Neuronal stem cell (in vitro differentiated cells): Measurements from ENCODE around the gene SLC16A7.

Experiments
- DNase-seq: peaks from one replicate; pipeline ENCODE4 v3.0.0-alpha.2; 2013; ENCODE audit warnings: low spot score
- H2AFZ ChIP-seq: one replicate; pipeline ENCODE4 v1.6.1; 2013; ENCODE audit warnings: mild to moderate bottlenecking, low read length, inconsistent platforms
- H2AK5ac ChIP-seq: 2 replicates; pipeline ENCODE4 v1.6.1; 2013; ENCODE audit warnings: low read depth, mild to moderate bottlenecking, inconsistent platforms, low read length, moderate library complexity, mixed read lengths
- H2BK120ac ChIP-seq: 2 replicates; pipeline ENCODE4 v1.6.1; 2013; ENCODE audit warnings: low read depth, mild to moderate bottlenecking, inconsistent platforms, low read length, moderate library complexity, mixed read lengths
- H2BK12ac ChIP-seq: one replicate; pipeline ENCODE4 v1.6.1; 2013; ENCODE audit warnings: low read length, inconsistent platforms
- H2BK15ac ChIP-seq: 2 replicates; pipeline ENCODE4 v1.6.1; 2013; ENCODE audit warnings: mild to moderate bottlenecking, low read length, inconsistent platforms, mixed read lengths
- H2BK5ac ChIP-seq: one replicate; pipeline ENCODE4 v1.6.1; 2013; ENCODE audit warnings: inconsistent platforms, mild to moderate bottlenecking, low read length, moderate library complexity
- H3K14ac ChIP-seq: one replicate; pipeline ENCODE4 v1.6.1; 2013; ENCODE audit warnings: low read length, inconsistent platforms
- H3K18ac ChIP-seq: 2 replicates; pipeline ENCODE4 v1.6.1; 2013; ENCODE audit warnings: low read length, inconsistent platforms
- H3K23ac ChIP-seq: 2 replicates; pipeline ENCODE4 v1.6.1; 2013; ENCODE audit warnings: low read depth, mild to moderate bottlenecking, mixed read lengths, low read length, inconsistent platforms; ENCODE audit not compliant: poor library complexity
- H3K27ac ChIP-seq: replicated peaks from 3 replicates; pipeline ENCODE4 v1.5.1; 2013; ENCODE audit warnings: low read length, inconsistent platforms
- H3K27me3 ChIP-seq, 3 experiments: 2 replicates each; pipeline ENCODE4 v1.6.1; 2013; ENCODE audit warnings: low read length in 3 of 3, mild to moderate bottlenecking in 2 of 3, inconsistent platforms in 1 of 3, low read depth in 1 of 3, mixed read lengths in 1 of 3, moderate library complexity in 1 of 3; ENCODE audit not compliant: control insufficient read depth in 3 of 3, insufficient read depth in 3 of 3
- H3K36me3 ChIP-seq, 2 donors: replicated peaks in 1 of 2; 2 replicates each; pipeline ENCODE4 v1.6.1; 2013; ENCODE audit warnings: low read length in 2 of 2; ENCODE audit not compliant: control insufficient read depth in 2 of 2, insufficient read depth in 2 of 2
- H3K4ac ChIP-seq: 2 replicates; pipeline ENCODE4 v1.6.1; 2013; ENCODE audit warnings: inconsistent platforms, mild to moderate bottlenecking, low read length, moderate library complexity
- H3K4me1 ChIP-seq, 2 donors: 1 replicate in 1 of 2; 2 replicates in 1 of 2; pipeline ENCODE4 v1.6.1; 2013; ENCODE audit warnings: low read length in 2 of 2, low read depth in 1 of 2; ENCODE audit not compliant: control insufficient read depth in 2 of 2, insufficient read depth in 1 of 2
- H3K4me2 ChIP-seq: one replicate; pipeline ENCODE4 v1.6.1; 2013; ENCODE audit warnings: mild to moderate bottlenecking, low read length, inconsistent platforms; ENCODE audit not compliant: insufficient read depth, poor library complexity, severe bottlenecking
- H3K4me3 ChIP-seq, 2 donors: 2 replicates each; pipeline ENCODE4 v1.5.1; 2013; ENCODE audit warnings: low read length in 2 of 2, mild to moderate bottlenecking in 2 of 2, inconsistent platforms in 1 of 2, moderate library complexity in 1 of 2
- H3K79me1 ChIP-seq: one replicate; pipeline ENCODE4 v1.6.1; 2013; ENCODE audit warnings: low read depth, mild to moderate bottlenecking, inconsistent platforms, low read length, moderate library complexity
- H3K9ac ChIP-seq: one replicate; pipeline ENCODE4 v1.6.1; 2013; ENCODE audit warnings: mild to moderate bottlenecking, low read depth, low read length, inconsistent platforms; ENCODE audit not compliant: poor library complexity
- H3K9me3 ChIP-seq, 2 donors: replicated peaks in 1 of 2; 2 replicates each; pipeline versions ENCODE3 to v1.6.1; 2013; ENCODE audit warnings: low read length in 2 of 2, mild to moderate bottlenecking in 2 of 2, inconsistent platforms in 1 of 2, low read depth in 1 of 2, mixed read lengths in 1 of 2, moderate library complexity in 1 of 2; ENCODE audit not compliant: control insufficient read depth in 2 of 2, insufficient read depth in 1 of 2
- H4K8ac ChIP-seq: one replicate; pipeline ENCODE4 v1.6.1; 2013; ENCODE audit warnings: low read depth, mild to moderate bottlenecking, inconsistent platforms, low read length, moderate library complexity
- H4K91ac ChIP-seq: one replicate; pipeline ENCODE4 v1.6.1; 2013; ENCODE audit warnings: low read length, low read depth, mild to moderate bottlenecking, inconsistent platforms; ENCODE audit not compliant: poor library complexity
- WGBS, 2 donors: extraction: QIAGEN DNeasy Blood & Tissue Kit; methylation state at CpG; one replicate each; pipeline ENCODE4 v1.1.7; 2013; ENCODE audit warnings: missing lambda C conversion rate in 2 of 2, mixed read lengths in 1 of 2; ENCODE audit not compliant: insufficient read length in 2 of 2, insufficient replicate concordance in 1 of 2; ENCODE audit errors: extremely low coverage in 2 of 2; 5-methylcytosine and 5-hydroxymethylcytosine counted together

Gene SLC16A7

DNA sequence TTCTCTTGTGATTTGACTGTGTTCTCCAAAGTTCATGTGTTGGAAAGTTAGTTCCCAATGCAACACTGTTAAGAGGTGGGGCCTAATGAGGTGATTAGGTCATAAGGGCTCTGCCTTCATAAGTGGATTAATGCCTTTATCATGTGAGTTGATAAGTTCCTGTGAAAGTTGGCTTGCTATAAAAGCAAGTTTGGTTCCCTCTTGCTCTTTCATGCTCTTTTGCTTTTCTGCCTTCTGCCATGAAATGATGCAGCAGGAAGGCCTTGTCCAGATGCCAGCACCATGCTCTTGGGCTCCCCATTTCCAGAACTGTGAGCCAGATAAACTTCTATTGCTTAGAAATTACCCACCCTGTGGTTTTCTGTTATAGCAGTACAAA lies 41.9 kb downstream of the SLC16A7 start:
- Histone ChIP-seq H3K4me1 (peaks cover 0 to 1% of the 10 kb centered on the region in 2 donors), H3K9ac (no peak overlapping the region), H3K23ac (no peak overlapping the region)

DNA sequence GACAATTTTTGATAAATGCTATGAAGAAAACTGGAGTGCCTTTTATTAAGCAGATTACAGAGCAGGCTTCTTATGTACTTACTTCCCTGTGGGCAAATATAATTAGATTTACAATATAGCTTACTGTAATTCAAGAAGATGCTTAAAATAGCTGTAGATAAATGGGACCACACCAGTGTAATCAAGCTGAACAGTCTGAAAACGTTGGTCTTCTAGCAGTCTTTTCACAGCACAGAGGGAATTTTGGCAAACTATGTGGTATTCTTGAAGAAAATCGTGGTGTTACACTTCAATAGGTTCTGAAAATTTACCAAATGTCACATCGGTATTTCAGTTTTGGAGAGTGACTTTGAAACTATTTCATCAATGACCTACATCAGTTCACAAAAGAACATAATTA lies 47.7 kb downstream of the SLC16A7 start:
- Histone ChIP-seq H4K8ac (no peak overlapping the region), H4K91ac (no peak overlapping the region), H2AK5ac (no peak overlapping the region), H3K9ac (no peak overlapping the region), H3K4me1 (peaks cover 0 to 1% of the 10 kb centered on the region in 2 donors), H3K36me3 (no peaks in the 10 kb centered on the region), H2BK15ac (no peak overlapping the region), H3K79me1 (no peaks in the 10 kb centered on the region), H3K14ac (no peak overlapping the region), H3K9me3 (peaks cover 0 to 2% of the 10 kb centered on the region in 2 donors), H3K4ac (no peak overlapping the region), H3K27ac (no peak overlapping the region), H3K4me3 (no peak overlapping the region), H2BK120ac (no peak overlapping the region), H2AFZ (no peak overlapping the region), H2BK5ac (no peak overlapping the region), H3K18ac (no peak overlapping the region), H2BK12ac (no peak overlapping the region), H3K27me3 (no peaks in the 10 kb centered on the region), H3K4me2 (no peak overlapping the region), H3K23ac (no peak overlapping the region)
- WGBS, 2 donors, result no CpG with 5 or more reads among the region's 3 CpGs
- no peak for DNase-seq

More for the DNA sequence above, 41.9 kb downstream of the SLC16A7 start:
- Histone ChIP-seq H2AK5ac (no peak overlapping the region), H4K91ac (no peak overlapping the region), H2BK5ac (no peak overlapping the region), H3K36me3 (no peaks in the 10 kb centered on the region), H2AFZ (no peak overlapping the region), H3K4me3 (no peak overlapping the region), H3K4me2 (no peak overlapping the region), H3K79me1 (no peaks in the 10 kb centered on the region), H3K4ac (no peak overlapping the region), H2BK120ac (no peak overlapping the region), H3K27me3 (no peaks in the 10 kb centered on the region), H2BK12ac (no peak overlapping the region), H3K27ac (no peak overlapping the region), H4K8ac (no peak overlapping the region), H3K18ac (no peak overlapping the region), H3K9me3 (no peaks in the 10 kb centered on the region), H2BK15ac (no peak overlapping the region), H3K14ac (no peak overlapping the region)
- no peak for DNase-seq

DNA sequence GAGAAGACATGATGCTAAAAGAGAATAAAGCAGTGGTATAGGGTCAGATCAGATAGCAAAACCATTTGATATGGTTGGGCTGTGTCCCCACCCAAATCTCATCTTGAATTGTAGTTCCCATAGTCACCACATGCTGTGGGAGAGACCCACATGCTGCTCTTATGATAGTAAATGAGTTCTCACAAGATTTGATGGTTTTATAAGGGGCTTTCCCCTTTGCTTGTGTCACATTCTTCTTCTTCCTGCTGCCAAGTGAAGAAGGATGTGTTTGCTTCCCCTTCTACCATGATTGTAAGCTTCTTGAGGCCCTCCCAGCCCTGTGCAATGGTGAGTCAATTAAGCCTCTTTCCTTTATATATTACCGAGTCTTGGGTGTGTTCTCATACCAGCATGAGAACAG lies 49.4 kb downstream of the SLC16A7 start:
- WGBS, 2 donors, result no CpG with 5 or more reads among the region's 1 CpG
- H2BK12ac ChIP-seq, result no peak overlapping the region
- no peak overlapping the region for H2BK5ac ChIP-seq
- H2AK5ac ChIP-seq, result no peak overlapping the region
- no peaks in the 10 kb centered on the region for H3K27me3 ChIP-seq
- H3K4me3 ChIP-seq, result no peak overlapping the region
- H3K18ac ChIP-seq, result no peak overlapping the region
- H2BK120ac ChIP-seq, result no peak overlapping the region
- H2BK15ac ChIP-seq, result no peak overlapping the region
- H4K8ac ChIP-seq, result no peak overlapping the region
- no peak overlapping the region for H3K14ac ChIP-seq
- H3K79me1 ChIP-seq, result no peaks in the 10 kb centered on the region
- H3K9me3 ChIP-seq, result peaks cover 0 to 2% of the 10 kb centered on the region in 2 donors
- H3K23ac ChIP-seq, result no peak overlapping the region
- no peaks in the 10 kb centered on the region for H3K36me3 ChIP-seq
- H2AFZ ChIP-seq, result no peak overlapping the region
- no peak for DNase-seq
- no peak overlapping the region for H3K9ac ChIP-seq
- no peak overlapping the region for H3K4me2 ChIP-seq
- H3K27ac ChIP-seq, result no peak overlapping the region
- H3K4ac ChIP-seq, result no peak overlapping the region
- no peak overlapping the region for H4K91ac ChIP-seq
- no peaks in the 10 kb centered on the region for H3K4me1 ChIP-seq

DNA sequence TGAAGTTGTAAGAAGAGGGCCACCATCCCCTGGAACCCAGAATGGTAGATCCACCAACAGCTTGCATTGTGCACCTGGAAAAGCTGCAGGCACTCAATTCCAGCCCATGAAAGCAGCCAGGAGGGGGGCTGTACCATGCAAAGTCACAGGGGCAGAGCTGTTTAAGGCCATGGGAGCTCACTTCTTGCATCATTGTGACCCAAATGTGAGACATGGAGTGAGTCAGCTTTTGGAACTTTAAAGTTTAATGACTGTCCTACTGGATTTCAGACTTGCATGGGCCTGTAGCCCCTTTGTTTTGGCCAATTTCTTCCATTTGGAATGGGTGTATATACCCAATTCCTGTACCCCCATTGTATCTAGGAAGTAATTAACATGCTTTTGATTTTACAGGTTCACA lies 50.8 kb downstream of the SLC16A7 start:
- no peak for DNase-seq
- H3K23ac ChIP-seq, result no peak overlapping the region
- H2AK5ac ChIP-seq, result no peak overlapping the region
- H3K18ac ChIP-seq, result no peak overlapping the region
- H4K91ac ChIP-seq, result no peak overlapping the region
- H3K14ac ChIP-seq, result no peak overlapping the region
- H3K27ac ChIP-seq, result no peak overlapping the region
- H4K8ac ChIP-seq, result no peak overlapping the region
- no peak overlapping the region for H3K9ac ChIP-seq
- H3K4me3 ChIP-seq, result no peak overlapping the region
- peaks cover 0 to 2% of the 10 kb centered on the region in 2 donors for H3K9me3 ChIP-seq
- no peaks in the 10 kb centered on the region for H3K4me1 ChIP-seq
- H3K36me3 ChIP-seq, result no peaks in the 10 kb centered on the region
- no peak overlapping the region for H3K4ac ChIP-seq
- H2AFZ ChIP-seq, result no peak overlapping the region
- H3K79me1 ChIP-seq, result no peaks in the 10 kb centered on the region
- no peaks in the 10 kb centered on the region for H3K27me3 ChIP-seq
- H2BK15ac ChIP-seq, result no peak overlapping the region
- no peak overlapping the region for H2BK120ac ChIP-seq
- H2BK12ac ChIP-seq, result no peak overlapping the region
- H3K4me2 ChIP-seq, result no peak overlapping the region
- H2BK5ac ChIP-seq, result no peak overlapping the region
